ENCODE results near the gene LIN28B.
A peak's percentile ranks its signal among the peaks of the same experiment; 100 is the strongest.

Gene LIN28B

GRCh38 chr6:104954190-104954797 lies 2.6 kb upstream of the LIN28B start:
- no peaks in the 10 kb centered on the region for H3K9me3 ChIP-seq
- no peaks in the 10 kb centered on the region for H3K27me3 ChIP-seq
- H3K36me3 ChIP-seq, result peaks cover 10% of the 10 kb centered on the region
- H3K4me1 ChIP-seq, result peaks cover 5% of the 10 kb centered on the region
- no peak for DNase-seq
- TF ChIP-seq CTCF (IDR thresholded peaks at IDR 0.05; ENCODE audit: low read depth, low read length), result no peak
- no peak overlapping the region for H3K4me3 ChIP-seq (ENCODE audit: low read depth, low read length)

GRCh38 chr6:104955491-104955890 lies 1.4 kb upstream of the LIN28B start:
- TF ChIP-seq CTCF (IDR thresholded peaks at IDR 0.05; ENCODE audit: low read depth, low read length), result no peak
- Histone ChIP-seq H3K36me3 (peaks cover 12% of the 10 kb centered on the region), H3K9me3 (no peaks in the 10 kb centered on the region), H3K4me3 (ENCODE audit: low read depth, low read length) (peak overlapping the region; percentile 96), H3K27me3 (no peaks in the 10 kb centered on the region), H3K4me1 (peaks cover 5% of the 10 kb centered on the region)
- peak; percentile 33 for DNase-seq

- TF ChIP-seq CTCF (IDR thresholded peaks at IDR 0.05; ENCODE audit: low read depth, low read length), result peak; percentile 26
- DNase-seq, result peak; percentile 81
- no peaks in the 10 kb centered on the region for H3K27me3 ChIP-seq
- H3K36me3 ChIP-seq, result peaks cover 14% of the 10 kb centered on the region
- H3K4me3 ChIP-seq (ENCODE audit: low read depth, low read length), result peak overlapping the region; percentile 96
- H3K9me3 ChIP-seq, result no peaks in the 10 kb centered on the region
- peaks cover 2% of the 10 kb centered on the region; the same call in 1 of the 2 replicates for H3K4me1 ChIP-seq
Measured at GRCh38 chr6:104955927-104956730, 778 bp upstream of the LIN28B start.

GRCh38 chr6:104957301-104958177 lies 632 bp downstream of the LIN28B start:
- H3K4me1 ChIP-seq, result peaks cover 2% of the 10 kb centered on the region; the same call in 1 of the 2 replicates
- no peaks in the 10 kb centered on the region for H3K27me3 ChIP-seq
- peaks cover 27% of the 10 kb centered on the region for H3K36me3 ChIP-seq
- TF ChIP-seq CTCF (IDR thresholded peaks at IDR 0.05; ENCODE audit: low read depth, low read length), result no peak
- no peaks in the 10 kb centered on the region for H3K9me3 ChIP-seq
- H3K4me3 ChIP-seq (ENCODE audit: low read depth, low read length), result peak overlapping the region; percentile 96
- peak; percentile 61 for DNase-seq

- TF ChIP-seq CTCF (IDR thresholded peaks at IDR 0.05; ENCODE audit: low read depth, low read length), result no peak
- no peak for DNase-seq
- peak overlapping the region; percentile 96 for H3K4me3 ChIP-seq (ENCODE audit: low read depth, low read length)
Measured at GRCh38 chr6:104958178-104959025, 1.5 kb downstream of the LIN28B start.

More at GRCh38 chr6:104958178-104959025, 1.5 kb downstream of the LIN28B start:
- peaks cover 27% of the 10 kb centered on the region for H3K36me3 ChIP-seq
- H3K9me3 ChIP-seq, result no peaks in the 10 kb centered on the region
- H3K4me1 ChIP-seq, result peaks cover 2% of the 10 kb centered on the region; the same call in 1 of the 2 replicates
- H3K27me3 ChIP-seq, result no peaks in the 10 kb centered on the region

Measured in BE2C (cell line).